GM13977 (cell line): ENCODE data around the gene RSF1.

Experiments
- DNase-seq: peaks from one replicate; pipeline ENCODE4 v3.0.0; 2012; ENCODE audit warnings: low spot score
- CTCF ChIP-seq: IDR thresholded peaks from 2 replicates; pipeline ENCODE4 v1.5.1; 2012; ENCODE audit warnings: mild to moderate bottlenecking, control low read depth; ENCODE audit not compliant: insufficient read depth; ENCODE audit errors: extremely low read depth, missing control alignments
- in situ Hi-C: fragments of 300-500 bp; cut with MboI; formaldehyde crosslinking; loops from one replicate; pipeline ENCODE4 v1.12.0; 2022; ENCODE audit warnings: low sequenced_read_pairs, low pct_unique_long_range_greater_than_20kb, mixed read lengths, inconsistent platforms; ENCODE audit not compliant: unreplicated experiment

The RSF1 gene

GRCh38 chr11:77617892-77618291 lies 202.6 kb downstream of the RSF1 start:
- DNase-seq, result no peak
- no peak for TF ChIP-seq CTCF
- in situ Hi-C loops, result no loop called here

GRCh38 chr11:77611921-77612320 lies 208.6 kb downstream of the RSF1 start:
- no peak for TF ChIP-seq CTCF
- DNase-seq, result no peak
- in situ Hi-C loops, result no loop called here
